Vagina (tissue), 2 donors: ENCODE results near the gene RRP8.

ENCODE experiments used
- CTCF ChIP-seq, 3 experiments: fragments of 450-650 bp in 2 of 3; fragments of 200-600 bp in 1 of 3; sonication (generic) in 1 of 3; IDR thresholded peaks; one replicate each; pipeline ENCODE4 v1.5.1; 2017 to 2019; ENCODE audit warnings: antibody characterized with exemption in 3 of 3, mild to moderate bottlenecking in 2 of 3, moderate library complexity in 2 of 3
- POLR2A ChIP-seq, 2 donors: fragments of 450-650 bp; IDR thresholded peaks; one replicate each; pipeline ENCODE4 v1.6.1; 2017; ENCODE audit warnings: antibody characterized with exemption in 2 of 2, mild to moderate bottlenecking in 2 of 2, moderate library complexity in 2 of 2

DNA sequence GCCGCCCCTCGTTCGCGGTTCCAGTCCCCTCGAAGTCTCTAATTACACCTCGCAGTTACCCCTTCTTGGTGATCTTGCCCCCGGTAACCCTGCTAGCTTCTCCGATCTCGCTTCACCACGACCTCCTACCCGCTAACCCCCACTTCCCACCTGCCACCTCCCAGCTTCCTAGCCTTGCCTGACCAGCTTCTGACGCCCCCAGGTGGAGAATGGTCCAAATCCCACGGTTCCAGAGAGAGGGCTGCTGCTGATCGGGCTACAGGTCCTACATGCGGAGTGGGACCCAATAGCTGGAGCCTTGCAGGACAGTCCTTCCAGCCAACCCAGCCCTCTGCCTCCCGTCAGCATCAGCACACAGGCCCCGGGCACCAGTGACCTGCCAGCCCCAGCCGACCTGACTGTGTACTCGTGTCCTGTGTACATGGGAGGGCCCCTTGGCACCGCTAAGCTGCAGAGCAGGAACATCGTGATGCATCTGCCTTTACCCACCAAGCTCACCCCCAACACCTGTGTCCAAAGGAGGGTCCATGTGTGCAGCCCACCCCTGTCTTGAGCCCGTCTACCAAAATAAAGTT is 31.9 kb downstream of the RRP8 start:
- TF ChIP-seq CTCF (IDR thresholded peaks at IDR 0.05), result no peak
- TF ChIP-seq POLR2A (IDR thresholded peaks at IDR 0.05), result no peak
